CD14-positive monocyte (primary cell): ENCODE data around the gene GTF2B. TPM values are rescaled to one million over a fixed set of nuclear protein-coding genes. Genes with fewer than 3 reads are reported as not detected.
"Not testable (repeated sequence)": the region's sequence is repeated elsewhere in the genome, so short reads cannot be mapped to it uniquely, and the experiment has no call there.

Source experiments
- DNase-seq, 3 donors: peaks; one replicate each; pipeline ENCODE4 v3.0.0-alpha.2; 2011 to 2022
- H2AFZ ChIP-seq: 2 replicates; pipeline ENCODE4 v1.6.0; 2012; ENCODE audit warnings: mild to moderate bottlenecking, low read depth, low read length, inconsistent platforms; ENCODE audit not compliant: insufficient read depth, poor library complexity, severe bottlenecking
- H3K27ac ChIP-seq, 2 donors: 1 replicate in 1 of 2; 2 replicates in 1 of 2; pipeline ENCODE4 v1.5.1; 2012 to 2013; ENCODE audit warnings: low read length in 2 of 2, control low read depth in 1 of 2, inconsistent platforms in 1 of 2, low read depth in 1 of 2, mild to moderate bottlenecking in 1 of 2
- H3K27me3 ChIP-seq, 2 donors: one replicate each; pipeline versions ENCODE4 v1.6.0 to v1.6.1; 2011 to 2013; ENCODE audit warnings: low read length in 2 of 2; ENCODE audit not compliant: control insufficient read depth in 2 of 2, insufficient read depth in 2 of 2
- H3K36me3 ChIP-seq, 2 donors: replicated peaks in 1 of 2; 1 replicate in 1 of 2; 2 replicates in 1 of 2; pipeline versions ENCODE4 v1.5.1 to v1.6.1; 2012 to 2013; ENCODE audit warnings: low read length in 2 of 2, control low read depth in 1 of 2, inconsistent platforms in 1 of 2, mild to moderate bottlenecking in 1 of 2; ENCODE audit not compliant: insufficient read depth in 2 of 2, control insufficient read depth in 1 of 2
- H3K4me1 ChIP-seq, 2 donors: 1 replicate in 1 of 2; 2 replicates in 1 of 2; pipeline versions ENCODE4 v1.5.1 to v1.6.1; 2012 to 2013; ENCODE audit warnings: low read length in 2 of 2, control low read depth in 1 of 2, inconsistent platforms in 1 of 2, mild to moderate bottlenecking in 1 of 2, moderate library complexity in 1 of 2; ENCODE audit not compliant: insufficient read depth in 2 of 2, control insufficient read depth in 1 of 2
- H3K4me2 ChIP-seq: replicated peaks from 2 replicates; pipeline ENCODE3; 2012; ENCODE audit warnings: low read length, moderate library complexity, mild to moderate bottlenecking; ENCODE audit not compliant: poor library complexity, severe bottlenecking; ENCODE audit errors: extremely low read depth
- H3K4me3 ChIP-seq, 3 experiments: fragments of 200-600 bp in 1 of 3; sonication (generic) in 1 of 3; replicated peaks in 1 of 3; 1 replicate in 2 of 3; 2 replicates in 1 of 3; pipeline ENCODE4 v1.5.1; 2011 to 2013; ENCODE audit warnings: low read length in 3 of 3, mild to moderate bottlenecking in 3 of 3, control low read depth in 2 of 3, low read depth in 2 of 3, inconsistent platforms in 1 of 3, moderate library complexity in 1 of 3
- H3K79me2 ChIP-seq: 2 replicates; pipeline ENCODE4 v1.6.0; 2012; ENCODE audit warnings: mild to moderate bottlenecking, control low read depth, inconsistent platforms, low read length, moderate library complexity; ENCODE audit not compliant: insufficient read depth
- H3K9ac ChIP-seq: 2 replicates; pipeline ENCODE4 v1.6.0; 2017; ENCODE audit warnings: low read length, mild to moderate bottlenecking; ENCODE audit not compliant: insufficient read depth, poor library complexity, severe bottlenecking
- H3K9me3 ChIP-seq, 2 donors: replicated peaks in 1 of 2; 1 replicate in 1 of 2; 2 replicates in 1 of 2; pipeline versions ENCODE4 v1.5.1 to v1.6.1; 2012 to 2013; ENCODE audit warnings: low read length in 2 of 2, control low read depth in 1 of 2; ENCODE audit not compliant: control insufficient read depth in 1 of 2, insufficient read depth in 1 of 2
- H4K20me1 ChIP-seq: 2 replicates; pipeline ENCODE4 v1.6.0; 2012; ENCODE audit warnings: mild to moderate bottlenecking, low read length, control low read depth, moderate library complexity; ENCODE audit not compliant: insufficient read depth
- H3K27ac Mint-ChIP-seq, 7 donors: one replicate each; pipeline ENCODE4 v1.8.0; 2020; ENCODE audit warnings: mild to moderate bottlenecking in 7 of 7, mixed read lengths in 7 of 7, moderate library complexity in 6 of 7, inconsistent platforms in 2 of 7
- H3K27me3 Mint-ChIP-seq, 3 donors: one replicate each; pipeline ENCODE4 v1.8.0; 2021 to 2022; ENCODE audit warnings: low read depth in 3 of 3, mild to moderate bottlenecking in 3 of 3, mixed read lengths in 3 of 3, moderate library complexity in 3 of 3, inconsistent platforms in 1 of 3
- H3K36me3 Mint-ChIP-seq, 2 donors: one replicate each; pipeline ENCODE4 v1.8.0; 2020; ENCODE audit warnings: mixed read lengths in 2 of 2, inconsistent platforms in 1 of 2, mild to moderate bottlenecking in 1 of 2
- H3K4me1 Mint-ChIP-seq: one replicate; pipeline ENCODE4 v1.8.0; 2020; ENCODE audit warnings: mild to moderate bottlenecking, mixed read lengths
- H3K4me3 Mint-ChIP-seq, 2 donors: one replicate each; pipeline ENCODE4 v1.8.0; 2020; ENCODE audit warnings: mild to moderate bottlenecking in 2 of 2, mixed read lengths in 2 of 2, moderate library complexity in 1 of 2
- H3K9me3 Mint-ChIP-seq, 7 donors: one replicate each; pipeline ENCODE4 v1.8.0; 2020 to 2022; ENCODE audit warnings: mixed read lengths in 7 of 7, mild to moderate bottlenecking in 6 of 7, moderate library complexity in 6 of 7, inconsistent platforms in 2 of 7
- WGBS: methylation state at CpG from one replicate; pipeline ENCODE4 v1.1.5; 2013; ENCODE audit warnings: missing lambda C conversion rate; ENCODE audit not compliant: insufficient coverage; 5-methylcytosine and 5-hydroxymethylcytosine counted together
- intact Hi-C, 2 donors: fragments of 100-400 bp; cut with micrococcal nuclease; formaldehyde crosslinking; loops; one replicate each; pipeline versions ENCODE4 v1.15.0 to v1.15.1; 2023
- polyA plus RNA-seq, 3 donors: library from polyadenylated mRNA; depleted of rRNA in 1 of 3; unstranded in 2 of 3; stranded (reverse) in 1 of 3; fragments of 300-500 nt in 2 of 3; fragments of >200 nt in 1 of 3; fragmentation: Illumina TruSeq in 2 of 3; gene quantifications; 1 replicate in 2 of 3; 2 replicates in 1 of 3; pipeline ENCODE4 v1.2.3, GENCODE V29; 2012 to 2021
- TF ChIP-seq, protein P1 (sequence below): fragments of 200-600 bp; IDR thresholded peaks from one replicate; pipeline ENCODE4 v1.8.0; 2022; ENCODE audit warnings: antibody characterized with exemption, mild to moderate bottlenecking

Gene GTF2B
- polyA plus RNA-seq, 3 donors: 26.9 to 46.1 (median 39.2) TPM

DNA sequence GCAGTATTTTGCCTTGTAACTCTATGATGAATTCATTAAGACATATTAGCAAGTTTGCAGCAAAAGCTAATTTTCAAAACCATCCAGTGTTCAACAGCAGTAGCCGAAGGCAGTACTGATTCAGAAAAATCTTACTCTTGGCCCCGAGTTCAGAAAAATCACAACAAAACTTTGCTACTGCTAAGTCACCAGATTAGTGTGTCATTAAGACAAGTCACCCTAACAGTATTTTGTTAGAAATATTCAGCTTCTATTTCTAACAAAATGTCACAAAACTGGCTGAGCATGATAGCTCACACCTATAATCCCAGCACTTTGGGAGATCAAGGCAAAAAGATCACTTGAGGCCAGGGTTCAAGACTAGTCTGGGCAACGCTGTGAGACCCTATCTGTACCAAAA lies 8.2 kb downstream of the GTF2B start:
- Mint-ChIP-seq H3K27me3 (no peaks in the 10 kb centered on the region), H3K4me3 (no peak overlapping the region), H3K36me3 (peaks cover 61 to 81% of the 10 kb centered on the region in 2 donors), H3K27ac (no peak overlapping the region), H3K4me1 (no peaks in the 10 kb centered on the region), H3K9me3 (no peaks in the 10 kb centered on the region)
- 100% methylated on average over 2 of the region's 3 CpGs for WGBS
- Histone ChIP-seq H3K4me2 (no peak overlapping the region), H3K27me3 (no peaks in the 10 kb centered on the region), H4K20me1 (peaks cover 94% of the 10 kb centered on the region), H3K79me2 (peaks cover 92% of the 10 kb centered on the region), H3K36me3 (peaks cover 84 to 99% of the 10 kb centered on the region in 2 donors), H3K4me1 (no peaks in the 10 kb centered on the region), H3K9ac (no peak overlapping the region), H2AFZ (no peak overlapping the region), H3K27ac (no peak overlapping the region), H3K4me3 (no peak overlapping the region), H3K9me3 (no peaks in the 10 kb centered on the region)
- TF ChIP-seq, protein P1, sequence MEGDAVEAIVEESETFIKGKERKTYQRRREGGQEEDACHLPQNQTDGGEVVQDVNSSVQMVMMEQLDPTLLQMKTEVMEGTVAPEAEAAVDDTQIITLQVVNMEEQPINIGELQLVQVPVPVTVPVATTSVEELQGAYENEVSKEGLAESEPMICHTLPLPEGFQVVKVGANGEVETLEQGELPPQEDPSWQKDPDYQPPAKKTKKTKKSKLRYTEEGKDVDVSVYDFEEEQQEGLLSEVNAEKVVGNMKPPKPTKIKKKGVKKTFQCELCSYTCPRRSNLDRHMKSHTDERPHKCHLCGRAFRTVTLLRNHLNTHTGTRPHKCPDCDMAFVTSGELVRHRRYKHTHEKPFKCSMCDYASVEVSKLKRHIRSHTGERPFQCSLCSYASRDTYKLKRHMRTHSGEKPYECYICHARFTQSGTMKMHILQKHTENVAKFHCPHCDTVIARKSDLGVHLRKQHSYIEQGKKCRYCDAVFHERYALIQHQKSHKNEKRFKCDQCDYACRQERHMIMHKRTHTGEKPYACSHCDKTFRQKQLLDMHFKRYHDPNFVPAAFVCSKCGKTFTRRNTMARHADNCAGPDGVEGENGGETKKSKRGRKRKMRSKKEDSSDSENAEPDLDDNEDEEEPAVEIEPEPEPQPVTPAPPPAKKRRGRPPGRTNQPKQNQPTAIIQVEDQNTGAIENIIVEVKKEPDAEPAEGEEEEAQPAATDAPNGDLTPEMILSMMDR: no peak
- no peak for DNase-seq
- intact Hi-C loops: no loop called here

DNA sequence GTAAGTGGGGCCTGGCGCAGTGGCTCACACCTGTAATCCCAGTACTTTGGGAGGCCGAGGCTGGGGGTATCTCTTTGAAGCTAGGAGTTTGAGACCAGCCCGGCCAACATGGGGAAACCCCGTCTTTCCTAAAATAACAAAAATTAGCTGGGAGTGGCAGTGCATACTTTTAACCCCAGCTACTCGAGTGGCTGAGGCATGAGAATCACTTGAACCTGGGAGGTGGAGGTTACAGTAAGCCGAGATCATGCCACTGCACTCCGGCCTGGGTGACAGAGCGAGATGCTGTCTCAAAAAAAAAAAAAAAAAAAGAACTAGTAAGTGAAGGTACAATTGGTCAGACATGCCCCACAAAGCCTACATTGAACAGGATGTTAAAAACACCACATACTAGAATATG lies 10.7 kb downstream of the GTF2B start:
- H3K4me1 ChIP-seq, H3K27ac ChIP-seq, H2AFZ ChIP-seq, H3K4me3 ChIP-seq, H3K4me2 ChIP-seq, H3K4me1 Mint-ChIP-seq, H3K4me3 Mint-ChIP-seq, H3K9me3 ChIP-seq, H3K9me3 Mint-ChIP-seq, intact Hi-C loops, DNase-seq, H3K27me3 Mint-ChIP-seq, H3K9ac ChIP-seq, H3K27me3 ChIP-seq: not testable (repeated sequence)
- peaks cover 93% of the 10 kb centered on the region for H3K79me2 ChIP-seq
- H3K27ac Mint-ChIP-seq: peak overlapping the region in 1 of 7 donors; percentile 61
- peaks cover 100% of the 10 kb centered on the region for H4K20me1 ChIP-seq
- peaks cover 68 to 87% of the 10 kb centered on the region in 2 donors for H3K36me3 ChIP-seq
- H3K36me3 Mint-ChIP-seq: peaks cover 48 to 76% of the 10 kb centered on the region in 2 donors
- 100% methylated on average over 1 of the region's 8 CpGs for WGBS
